GM12865 (cell line): Measurements from ENCODE around the gene LZTR1.
"Not testable (repeated sequence)": the region's sequence is repeated elsewhere in the genome, so short reads cannot be mapped to it uniquely, and the experiment has no call there.

Experiments used
- DNase-seq: peaks from one replicate; pipeline ENCODE4 v3.0.0; 2010; ENCODE audit warnings: low read depth
- H3K4me3 ChIP-seq: 2 replicates; pipeline ENCODE4 v1.5.1; 2011; ENCODE audit warnings: mild to moderate bottlenecking, low read depth, low read length, control low read depth
- TF ChIP-seq, protein P1 (sequence below): IDR thresholded peaks from 2 replicates; pipeline ENCODE4 v1.5.1; 2011; ENCODE audit warnings: low read length, control low read depth, low read depth, inconsistent platforms; ENCODE audit not compliant: insufficient read depth; ENCODE audit errors: missing control alignments

LZTR1 gene

DNA sequence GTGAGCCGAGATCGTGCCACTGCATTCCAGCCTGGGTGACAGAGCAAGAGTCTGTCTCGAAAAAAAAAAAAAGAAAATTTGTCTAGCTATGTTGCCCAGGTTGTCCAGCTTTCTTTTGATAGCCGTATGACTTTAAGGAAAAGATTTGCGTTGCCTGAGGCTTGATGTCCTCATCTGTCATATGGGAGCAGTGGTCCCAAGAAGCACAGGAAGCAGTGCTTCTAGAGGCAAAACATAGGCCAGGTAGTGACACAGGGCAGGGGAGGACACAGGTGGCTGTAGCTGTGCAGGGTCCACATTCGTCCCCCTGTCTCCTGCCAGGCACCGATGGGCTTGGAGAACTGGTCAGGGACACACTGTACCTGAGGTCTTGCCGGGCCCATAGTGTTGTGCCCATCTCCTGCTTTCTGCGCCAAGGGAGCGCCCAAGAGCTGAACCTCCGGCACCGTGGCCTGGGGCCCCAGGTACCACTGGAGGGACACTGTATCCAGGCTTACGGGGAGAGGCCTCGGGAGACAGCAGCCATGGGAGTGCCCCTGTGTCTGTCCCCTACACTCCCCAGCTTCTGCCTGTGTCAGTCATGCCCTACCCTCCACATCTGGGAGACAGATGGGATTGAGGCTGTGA, 65.1 kb downstream of the LZTR1 start:
- no peak overlapping the region for H3K4me3 ChIP-seq
- no peak for DNase-seq
- TF ChIP-seq, protein P1, sequence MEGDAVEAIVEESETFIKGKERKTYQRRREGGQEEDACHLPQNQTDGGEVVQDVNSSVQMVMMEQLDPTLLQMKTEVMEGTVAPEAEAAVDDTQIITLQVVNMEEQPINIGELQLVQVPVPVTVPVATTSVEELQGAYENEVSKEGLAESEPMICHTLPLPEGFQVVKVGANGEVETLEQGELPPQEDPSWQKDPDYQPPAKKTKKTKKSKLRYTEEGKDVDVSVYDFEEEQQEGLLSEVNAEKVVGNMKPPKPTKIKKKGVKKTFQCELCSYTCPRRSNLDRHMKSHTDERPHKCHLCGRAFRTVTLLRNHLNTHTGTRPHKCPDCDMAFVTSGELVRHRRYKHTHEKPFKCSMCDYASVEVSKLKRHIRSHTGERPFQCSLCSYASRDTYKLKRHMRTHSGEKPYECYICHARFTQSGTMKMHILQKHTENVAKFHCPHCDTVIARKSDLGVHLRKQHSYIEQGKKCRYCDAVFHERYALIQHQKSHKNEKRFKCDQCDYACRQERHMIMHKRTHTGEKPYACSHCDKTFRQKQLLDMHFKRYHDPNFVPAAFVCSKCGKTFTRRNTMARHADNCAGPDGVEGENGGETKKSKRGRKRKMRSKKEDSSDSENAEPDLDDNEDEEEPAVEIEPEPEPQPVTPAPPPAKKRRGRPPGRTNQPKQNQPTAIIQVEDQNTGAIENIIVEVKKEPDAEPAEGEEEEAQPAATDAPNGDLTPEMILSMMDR = no peak

DNA sequence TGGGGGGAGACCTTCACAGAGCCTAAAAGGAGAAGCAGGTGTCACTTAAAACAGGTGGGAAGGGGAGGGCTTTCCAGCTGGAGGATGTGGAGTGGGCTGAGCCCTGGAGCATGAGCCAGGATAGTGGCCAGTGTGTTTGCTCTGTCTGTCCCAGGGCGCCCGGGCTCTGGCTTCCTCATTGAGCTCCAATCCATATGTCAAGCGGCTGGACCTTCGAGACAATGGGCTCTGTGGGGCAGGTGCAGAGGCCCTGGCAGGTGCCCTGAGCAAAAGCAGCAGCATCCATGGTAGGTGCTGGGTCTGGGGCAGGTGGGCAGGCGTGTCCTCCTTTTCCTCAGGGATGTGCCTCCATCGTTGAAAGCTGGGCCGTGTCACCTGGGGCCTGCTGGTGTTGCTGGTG, 65.6 kb downstream of the LZTR1 start:
- TF ChIP-seq, protein P1 = no peak
- H3K4me3 ChIP-seq = no peak overlapping the region
- DNase-seq = no peak

DNA sequence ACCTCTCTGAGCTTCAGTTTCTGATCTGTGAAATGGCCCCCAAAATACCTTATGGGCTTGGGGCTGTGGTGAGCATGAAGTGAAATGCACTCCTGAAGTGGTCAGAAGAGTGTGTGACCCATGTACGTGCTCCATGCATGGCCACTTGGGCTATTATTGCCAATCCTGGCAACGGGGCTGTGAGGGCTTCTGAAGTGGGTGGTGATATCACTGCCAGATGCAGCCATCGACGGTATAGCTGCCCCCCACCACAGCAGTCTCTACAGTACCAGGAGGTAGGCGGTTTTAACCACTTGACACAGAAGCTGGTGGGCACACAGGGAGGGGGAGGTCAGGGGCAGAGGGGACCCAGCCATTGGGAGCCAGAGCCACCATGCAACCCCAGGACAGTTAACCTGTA, 66.4 kb downstream of the LZTR1 start:
- H3K4me3 ChIP-seq, DNase-seq: not testable (repeated sequence)
